HG03469 (cell line): Measurements from ENCODE around the gene C10orf120.

ENCODE experiments used
- ATAC-seq: cut with Tn5 transposase; IDR thresholded peaks from one replicate; pipeline ENCODE4 v1.9.1; 2021; ENCODE audit warnings: mild to moderate bottlenecking, moderate library complexity, moderate number of reproducible peaks; ENCODE audit not compliant: unreplicated experiment

The C10orf120 gene

DNA sequence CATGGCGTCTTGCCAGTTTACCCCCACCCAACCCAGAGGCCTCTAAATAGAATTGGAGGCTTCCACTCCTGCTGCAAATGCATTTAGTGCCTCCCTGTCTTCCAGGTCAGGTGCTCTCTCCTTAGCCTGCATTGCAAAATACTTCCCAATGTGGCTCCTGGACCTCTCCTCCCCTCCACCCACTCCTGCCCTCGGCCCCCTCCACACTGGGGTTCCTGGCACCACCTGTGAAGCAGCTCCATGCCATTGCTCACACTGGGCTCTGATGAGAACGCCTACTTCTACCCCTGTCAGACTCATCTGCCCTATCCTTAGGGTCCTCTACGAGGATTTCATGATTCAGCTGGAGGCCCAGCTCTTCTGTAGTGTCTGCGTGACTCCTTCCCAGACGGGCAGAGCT is 37.4 kb downstream of the C10orf120 start:
- ATAC-seq, result no peak

DNA sequence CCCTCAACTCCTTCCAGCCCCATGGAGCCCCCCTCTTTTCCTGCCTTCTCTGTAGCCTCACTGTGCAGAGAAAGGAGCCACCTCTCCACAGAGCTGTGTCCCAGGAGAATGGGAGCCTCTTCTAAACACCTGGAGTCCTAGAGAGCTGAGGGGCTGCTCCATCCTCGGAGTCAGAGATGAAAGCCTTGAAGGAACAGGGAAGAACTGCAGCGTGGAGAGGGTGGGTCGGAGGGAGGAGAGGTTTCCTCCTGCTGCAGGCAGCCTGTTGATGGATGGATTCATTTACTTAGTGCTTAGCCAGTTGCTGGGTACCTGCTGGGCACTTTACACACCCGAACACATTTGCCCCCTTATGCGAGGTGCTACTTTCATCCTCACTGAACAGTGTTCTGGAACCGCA is 39.0 kb downstream of the C10orf120 start:
- no peak for ATAC-seq

DNA sequence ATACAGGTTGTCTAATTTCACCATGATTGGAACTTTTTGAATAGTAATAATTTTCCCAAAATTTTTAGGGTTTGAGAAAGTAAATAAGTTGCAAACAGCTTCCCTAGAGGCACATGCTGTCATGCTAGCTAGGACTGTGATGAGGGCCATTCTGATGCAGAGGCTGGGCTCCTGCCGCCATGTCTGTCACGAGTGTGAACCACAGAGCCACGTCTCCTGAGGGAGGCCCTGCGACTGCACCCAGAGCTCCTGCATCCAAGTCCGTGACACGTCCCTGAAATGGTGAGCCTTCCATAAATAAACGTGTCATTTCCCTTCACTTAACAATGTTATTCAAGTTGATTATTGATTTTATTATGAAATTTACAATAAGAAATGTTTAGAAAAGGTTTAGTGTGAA is 40.0 kb downstream of the C10orf120 start:
- no peak for ATAC-seq

DNA sequence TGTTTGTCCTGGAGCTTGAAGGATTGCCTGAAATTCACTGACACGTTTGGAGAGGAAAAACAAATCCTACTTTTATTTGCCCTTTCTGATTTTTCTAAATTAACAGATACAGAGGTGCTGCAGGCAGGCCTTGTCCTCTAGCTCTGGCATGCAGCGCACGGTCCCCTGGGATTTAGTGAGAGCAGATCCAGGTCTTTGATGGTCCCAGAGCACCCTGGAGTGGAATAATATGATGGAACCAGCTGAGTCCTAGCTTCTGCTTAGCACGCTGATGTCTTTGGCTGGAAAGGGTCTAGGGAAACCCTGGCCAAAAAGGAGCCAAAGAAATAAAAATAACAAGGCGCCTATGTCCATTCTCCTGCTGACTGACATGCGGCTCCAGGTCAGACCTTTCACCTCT is 40.5 kb downstream of the C10orf120 start:
- no peak for ATAC-seq

DNA sequence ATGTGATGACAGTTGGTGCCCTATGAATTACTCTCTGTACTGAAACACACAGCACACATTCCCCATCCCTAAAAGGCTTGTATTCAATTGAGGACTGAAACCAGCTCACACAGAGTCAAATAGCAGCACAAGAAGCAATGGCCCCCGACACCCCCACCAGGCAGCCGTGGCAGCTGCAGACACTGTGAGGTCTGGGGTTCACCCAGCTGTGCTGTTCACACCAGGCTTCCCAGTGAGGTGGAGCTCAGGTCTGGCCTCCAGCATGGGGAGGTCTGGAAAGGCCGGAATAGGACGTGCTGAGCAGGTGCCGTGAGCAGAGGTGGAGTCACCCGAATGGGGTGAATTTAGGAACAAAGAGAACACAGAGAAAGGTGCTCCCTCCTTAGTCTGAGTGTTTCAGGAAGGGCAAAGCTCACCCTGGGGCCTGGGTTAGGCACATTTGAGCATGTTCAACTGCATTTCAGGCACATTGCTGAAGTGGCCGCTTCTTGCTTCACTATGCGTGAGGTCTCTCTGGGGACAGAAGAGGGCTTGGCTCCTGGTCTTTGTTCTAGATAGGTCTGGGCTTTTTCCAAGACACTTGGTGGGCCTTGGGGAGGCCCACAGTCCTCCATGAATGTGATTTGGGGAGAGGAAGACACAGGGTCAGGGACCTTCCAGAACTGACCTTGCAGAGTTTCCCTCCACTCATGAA is 41.1 kb downstream of the C10orf120 start:
- ATAC-seq, result no peak

DNA sequence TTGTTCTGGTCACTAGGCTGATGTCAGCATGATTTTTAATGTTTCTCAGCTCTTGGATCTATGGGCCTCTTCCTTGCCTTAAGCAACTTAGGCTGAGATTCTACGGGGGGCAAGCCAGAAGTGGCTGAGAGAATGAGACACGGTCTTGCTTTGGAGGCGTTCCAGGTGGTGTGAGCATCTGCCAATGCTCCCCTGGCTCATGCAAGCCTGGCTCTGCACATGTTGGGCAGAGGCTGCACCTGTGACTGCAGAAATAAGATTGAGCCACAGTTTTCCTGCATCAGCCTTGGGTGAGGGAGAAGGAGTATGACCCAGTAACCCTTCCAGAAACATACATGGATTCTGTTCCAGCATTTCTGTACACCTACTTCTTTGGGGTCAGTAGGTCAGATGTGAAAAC is 41.9 kb downstream of the C10orf120 start:
- no peak for ATAC-seq

DNA sequence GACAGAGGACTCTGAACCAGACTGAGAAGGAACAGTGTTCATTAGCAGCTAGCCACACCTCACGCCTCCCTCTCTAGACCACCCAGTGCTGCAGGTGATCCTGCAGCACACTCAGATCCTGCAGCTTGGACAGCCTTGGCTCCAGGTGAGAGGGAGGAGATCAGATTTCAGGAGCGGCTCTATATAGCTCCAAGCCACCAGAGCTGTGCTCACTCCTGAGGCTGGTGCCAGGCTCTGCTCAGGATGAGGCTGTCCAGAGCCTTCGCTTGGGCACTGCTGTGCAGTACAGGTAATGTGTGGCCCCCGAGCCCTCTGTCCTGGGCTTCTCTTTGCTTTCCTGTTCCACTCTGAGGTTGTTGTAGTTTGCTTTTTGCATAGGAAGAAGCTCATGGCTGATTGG is 42.4 kb downstream of the C10orf120 start:
- ATAC-seq, result no peak

DNA sequence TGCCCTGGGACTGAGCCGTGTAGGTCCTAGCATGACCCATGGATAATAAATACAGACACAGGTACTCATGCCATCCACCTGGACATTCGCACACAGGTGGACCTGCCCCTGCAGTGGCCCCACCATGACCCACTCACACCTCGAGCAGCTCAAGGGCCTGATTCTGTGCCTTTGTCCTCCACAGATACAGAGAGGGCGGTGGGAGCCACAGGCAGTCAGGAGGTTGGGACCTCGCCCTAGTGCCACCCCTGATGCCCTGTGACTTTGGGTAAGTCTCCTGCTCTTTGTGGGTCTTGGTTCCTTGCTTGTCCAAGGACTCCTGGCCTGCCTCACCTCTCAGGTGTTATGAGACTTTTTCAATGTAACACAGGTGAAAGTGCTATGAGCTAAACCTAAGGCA is 42.9 kb downstream of the C10orf120 start:
- no peak for ATAC-seq

DNA sequence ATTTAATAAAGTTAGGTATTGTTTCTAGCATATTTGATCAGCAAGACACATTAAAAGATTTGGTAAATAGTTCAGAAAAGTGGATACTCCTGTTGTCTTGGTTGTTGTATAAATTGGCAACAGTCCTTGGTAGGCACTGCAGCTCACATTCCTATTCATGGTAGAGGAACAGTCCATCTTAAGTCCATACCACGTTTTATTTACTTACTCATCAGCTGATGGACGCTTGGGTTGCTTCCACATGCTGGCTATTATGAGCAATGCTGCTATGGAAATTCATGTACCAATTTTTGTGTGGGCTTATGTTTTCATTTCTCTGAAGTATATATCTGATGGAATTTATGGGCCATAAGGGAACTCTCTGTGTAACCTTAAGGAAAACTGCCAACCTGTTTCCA is 43.3 kb downstream of the C10orf120 start:
- ATAC-seq, result no peak

DNA sequence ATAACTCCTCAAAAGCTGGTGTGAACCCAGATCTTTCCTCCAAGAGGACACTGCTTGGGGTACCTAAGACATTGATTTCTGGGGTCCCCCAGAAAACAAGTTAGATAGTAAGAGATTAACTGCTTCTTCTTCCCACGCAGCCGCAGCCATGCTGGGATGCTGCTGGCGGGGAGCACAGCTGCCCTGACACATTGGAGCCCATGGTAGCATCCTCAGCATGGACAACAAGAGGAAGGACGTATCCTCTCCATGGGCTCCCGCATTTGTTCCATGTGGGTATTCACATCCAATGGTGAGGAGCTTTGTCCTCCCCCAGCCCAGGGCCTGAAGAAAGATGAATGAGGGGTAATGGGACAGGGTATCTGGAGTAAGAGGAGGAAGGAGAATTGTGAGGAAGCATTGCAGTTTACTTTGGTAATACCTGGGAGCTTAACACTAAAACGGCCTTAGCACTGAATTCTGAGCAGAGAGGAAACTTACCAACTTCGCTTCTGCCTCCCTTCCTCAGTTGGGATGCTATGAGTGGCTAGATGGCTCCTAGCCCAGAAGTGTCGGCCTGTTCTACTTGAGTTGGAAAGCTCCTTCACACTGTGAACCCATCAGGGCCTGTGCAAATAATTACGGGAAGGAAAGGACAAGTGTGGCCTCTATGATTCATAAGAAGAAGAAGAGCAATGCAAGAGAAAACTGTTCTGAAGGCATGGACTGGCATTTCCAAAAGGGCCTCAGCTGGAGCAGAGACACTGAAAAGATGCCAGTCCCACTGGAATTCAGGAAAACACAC is 43.9 kb downstream of the C10orf120 start:
- ATAC-seq, result no peak

DNA sequence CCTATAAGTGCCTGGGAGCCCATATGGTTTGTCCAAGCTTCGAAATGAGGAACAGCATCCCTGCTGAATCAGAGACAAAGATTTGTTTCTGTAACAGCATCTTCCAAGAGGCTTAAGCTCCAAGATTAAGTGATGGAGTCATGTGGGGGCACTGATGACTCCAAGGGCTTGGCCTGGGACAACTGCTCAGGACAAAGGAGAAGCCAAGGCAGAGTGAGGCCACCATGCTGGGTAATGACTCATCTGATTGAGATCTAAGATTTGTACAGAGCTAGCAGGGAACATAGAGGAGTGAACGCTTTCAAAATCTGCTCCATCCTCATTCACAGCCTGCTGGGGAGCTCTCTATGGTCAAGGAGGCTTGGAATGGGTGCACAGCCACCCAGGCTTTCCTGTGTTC is 49.3 kb downstream of the C10orf120 start:
- ATAC-seq, result no peak

DNA sequence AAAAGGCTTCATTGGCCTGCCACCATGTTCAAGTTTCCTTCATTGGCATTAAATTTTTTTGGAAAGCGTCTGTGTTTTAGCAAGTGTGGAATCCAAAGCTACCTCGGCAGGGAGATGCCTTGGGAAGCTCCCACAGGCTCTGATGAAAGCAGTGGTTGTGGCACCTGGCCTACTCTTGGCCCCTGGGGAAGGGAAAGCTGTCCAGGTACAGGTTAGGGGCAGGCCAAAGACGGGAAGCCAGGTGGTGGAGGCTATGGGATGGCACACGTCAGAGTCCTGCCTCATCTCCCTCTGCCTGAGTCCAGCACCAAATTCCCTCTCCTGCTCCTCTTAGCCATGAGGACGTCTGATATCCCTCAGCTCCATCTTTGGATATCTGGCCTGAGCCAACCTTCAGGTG is 49.7 kb downstream of the C10orf120 start:
- no peak for ATAC-seq

DNA sequence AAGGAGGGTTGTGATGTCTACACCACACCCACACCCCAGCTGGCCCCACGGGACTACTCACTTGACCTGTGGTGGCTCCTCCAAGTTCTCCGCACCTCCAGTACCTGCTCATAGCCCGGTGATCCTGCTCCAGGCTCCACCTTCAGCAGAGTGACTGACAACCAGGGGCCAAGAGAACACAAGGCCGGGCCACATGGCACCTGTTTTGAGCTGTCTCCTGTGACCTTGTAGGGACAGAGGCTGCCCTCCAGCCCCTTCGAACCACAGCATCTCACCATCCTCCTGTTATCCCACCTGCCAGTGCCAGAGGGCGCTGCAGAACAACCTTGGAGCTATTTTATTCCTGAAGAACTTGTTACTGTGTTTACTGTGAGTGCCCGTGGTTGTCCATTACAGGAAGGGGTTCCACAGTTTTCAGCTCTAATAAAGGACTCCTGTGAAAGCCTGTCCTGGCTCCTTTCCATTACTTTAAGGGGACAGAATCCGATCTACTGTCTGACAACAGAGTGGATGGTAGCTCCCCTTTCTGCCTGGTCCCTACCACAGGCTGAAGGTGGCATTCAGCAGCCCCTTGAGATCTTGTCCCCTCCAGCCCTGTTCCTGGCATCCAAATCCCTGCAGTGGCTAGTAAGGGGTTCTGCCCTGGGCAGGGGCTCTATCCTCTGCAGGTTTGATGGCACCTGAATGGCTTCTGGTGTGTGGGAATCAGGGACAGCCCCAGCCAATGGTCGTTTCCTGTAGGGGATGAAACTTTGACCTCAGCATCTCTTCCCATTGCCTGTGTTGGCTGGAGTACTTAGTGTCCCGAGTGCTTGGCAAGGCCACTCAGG is 50.8 kb downstream of the C10orf120 start:
- no peak for ATAC-seq
